ENCODE data around the gene ATAD3A.

The ATAD3A gene

GRCh38 chr1:1550087-1550486 lies 38.1 kb downstream of the ATAD3A start:
- no peaks in the 10 kb centered on the region for H3K9me3 ChIP-seq (ENCODE audit: insufficient read depth, low read length)
- TF ChIP-seq ZNF274 (IDR thresholded peaks at IDR 0.05; ENCODE audit: low read depth, low read length) (no peak), SUZ12 (IDR thresholded peaks at IDR 0.05; ENCODE audit: extremely low read depth, insufficient read depth, insufficient read length) (no peak), YY1 (IDR thresholded peaks at IDR 0.05; ENCODE audit: insufficient read depth, insufficient read length) (no peak)
- no peak overlapping the region for H3K4me3 ChIP-seq (ENCODE audit: insufficient read length, low read depth)
- DNase-seq (ENCODE audit: low read depth, low spot score) = no peak
- peaks cover 73% of the 10 kb centered on the region for H3K36me3 ChIP-seq (ENCODE audit: insufficient read depth, insufficient read length, low read length)
- peaks cover 20% of the 10 kb centered on the region for H3K4me1 ChIP-seq (ENCODE audit: insufficient read depth, insufficient read length)
- no peaks in the 10 kb centered on the region for H3K27me3 ChIP-seq (ENCODE audit: insufficient read depth, insufficient read length)
- no peak overlapping the region for H3K9ac ChIP-seq (ENCODE audit: insufficient read length, low read depth)

DNA sequence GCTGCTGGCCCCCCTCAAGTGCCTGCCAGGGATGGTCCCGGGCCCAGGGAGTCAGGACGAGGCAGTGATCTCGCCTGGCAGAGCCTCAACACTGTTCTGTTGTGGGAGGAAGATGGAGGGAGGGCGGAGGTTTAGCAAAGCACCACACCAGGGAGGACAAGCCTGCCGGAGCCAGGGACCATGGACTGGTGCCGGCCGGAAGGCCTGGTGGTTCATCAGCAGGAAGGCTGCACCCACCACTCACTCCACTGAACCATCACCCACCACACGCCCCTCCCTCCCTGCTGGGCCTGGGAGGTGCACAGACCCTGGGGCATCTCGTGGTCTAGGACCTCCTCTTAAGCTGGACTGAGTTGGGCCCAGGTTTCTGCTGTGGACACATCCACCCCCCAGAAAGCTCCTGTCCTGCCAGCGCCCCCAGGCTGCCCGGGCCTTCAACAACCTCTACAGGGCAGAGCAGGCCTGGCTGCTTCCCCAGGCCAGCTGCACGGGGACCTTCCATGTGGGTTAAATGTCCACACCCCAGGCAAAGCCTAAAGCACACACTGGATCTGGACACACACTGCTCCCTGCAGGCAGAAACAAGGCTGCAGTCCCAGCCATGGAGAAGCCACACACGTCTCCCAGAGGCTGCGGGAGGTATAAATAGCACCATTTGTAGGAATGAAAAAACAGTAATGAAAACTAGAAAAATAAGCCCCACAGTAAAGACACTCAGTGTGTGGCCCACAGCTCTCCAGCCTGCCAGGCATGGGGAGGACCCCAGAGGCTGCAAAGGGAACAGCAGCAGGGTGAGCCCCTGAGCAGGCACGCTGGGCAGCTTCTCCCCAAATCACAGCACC lies 38.9 kb downstream of the ATAD3A start:
- Histone ChIP-seq H3K9ac (ENCODE audit: insufficient read length, low read depth) (no peak overlapping the region), H3K36me3 (ENCODE audit: insufficient read depth, insufficient read length, low read length) (peaks cover 74% of the 10 kb centered on the region), H3K4me3 (ENCODE audit: insufficient read length, low read depth) (no peak overlapping the region), H3K9me3 (ENCODE audit: insufficient read depth, low read length) (no peaks in the 10 kb centered on the region), H3K27me3 (ENCODE audit: insufficient read depth, insufficient read length) (no peaks in the 10 kb centered on the region), H3K4me1 (ENCODE audit: insufficient read depth, insufficient read length) (peaks cover 20% of the 10 kb centered on the region)
- no peak for DNase-seq (ENCODE audit: low read depth, low spot score)
- TF ChIP-seq YY1 (IDR thresholded peaks at IDR 0.05; ENCODE audit: insufficient read depth, insufficient read length) = no peak
- TF ChIP-seq SUZ12 (IDR thresholded peaks at IDR 0.05; ENCODE audit: extremely low read depth, insufficient read depth, insufficient read length) = no peak
- no peak for TF ChIP-seq ZNF274 (IDR thresholded peaks at IDR 0.05; ENCODE audit: low read depth, low read length)

DNA sequence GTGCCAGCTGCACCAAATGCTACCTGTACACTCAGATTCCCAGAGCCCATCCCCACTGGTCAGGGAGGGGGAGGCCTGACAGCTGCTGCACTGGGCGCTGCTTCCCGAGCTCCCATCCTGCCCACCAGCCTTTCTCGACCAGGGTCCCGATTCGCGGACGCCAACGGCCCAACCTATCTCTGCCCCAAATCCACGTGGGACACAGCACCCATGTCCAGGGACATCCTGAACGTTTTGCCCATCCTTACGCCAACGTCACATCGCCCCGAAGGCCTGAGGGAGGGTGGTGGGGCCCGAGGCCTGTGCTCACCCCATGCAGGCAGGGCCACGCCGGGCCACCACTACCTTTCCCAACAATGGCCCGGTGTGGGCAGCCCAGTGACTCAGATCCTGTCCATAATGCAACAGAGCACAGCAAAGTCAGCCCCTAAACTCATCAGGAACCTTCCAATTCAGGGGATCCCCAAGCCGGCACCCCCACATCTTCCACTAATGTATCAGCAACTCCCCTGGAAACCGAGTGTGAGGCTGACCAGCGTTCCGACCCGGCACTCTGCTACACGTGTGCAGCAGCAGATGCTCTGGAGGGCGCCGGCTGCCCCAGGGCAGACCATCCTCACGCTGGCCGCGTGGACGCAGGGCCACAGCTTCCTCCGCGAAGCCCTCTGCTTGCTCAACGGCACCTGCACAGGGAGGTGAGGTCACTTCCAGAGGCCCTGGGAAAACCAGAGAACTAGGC lies 39.7 kb downstream of the ATAD3A start:
- no peaks in the 10 kb centered on the region for H3K9me3 ChIP-seq (ENCODE audit: insufficient read depth, low read length)
- no peak for TF ChIP-seq YY1 (IDR thresholded peaks at IDR 0.05; ENCODE audit: insufficient read depth, insufficient read length)
- no peak for DNase-seq (ENCODE audit: low read depth, low spot score)
- H3K4me1 ChIP-seq (ENCODE audit: insufficient read depth, insufficient read length) = peaks cover 20% of the 10 kb centered on the region
- H3K9ac ChIP-seq (ENCODE audit: insufficient read length, low read depth) = no peak overlapping the region
- no peaks in the 10 kb centered on the region for H3K27me3 ChIP-seq (ENCODE audit: insufficient read depth, insufficient read length)
- no peak overlapping the region for H3K4me3 ChIP-seq (ENCODE audit: insufficient read length, low read depth)
- H3K36me3 ChIP-seq (ENCODE audit: insufficient read depth, insufficient read length, low read length) = peaks cover 75% of the 10 kb centered on the region

- Histone ChIP-seq H3K27me3 (ENCODE audit: insufficient read depth, insufficient read length) (no peaks in the 10 kb centered on the region), H3K9ac (ENCODE audit: insufficient read length, low read depth) (no peak overlapping the region), H3K4me1 (ENCODE audit: insufficient read depth, insufficient read length) (peaks cover 20% of the 10 kb centered on the region), H3K36me3 (ENCODE audit: insufficient read depth, insufficient read length, low read length) (peaks cover 72% of the 10 kb centered on the region), H3K9me3 (ENCODE audit: insufficient read depth, low read length) (no peaks in the 10 kb centered on the region), H3K4me3 (ENCODE audit: insufficient read length, low read depth) (no peak overlapping the region)
- DNase-seq (ENCODE audit: low read depth, low spot score) = no peak
- no peak for TF ChIP-seq SUZ12 (IDR thresholded peaks at IDR 0.05; ENCODE audit: extremely low read depth, insufficient read depth, insufficient read length)
- no peak for TF ChIP-seq YY1 (IDR thresholded peaks at IDR 0.05; ENCODE audit: insufficient read depth, insufficient read length)
- TF ChIP-seq ZNF274 (IDR thresholded peaks at IDR 0.05; ENCODE audit: low read depth, low read length) = no peak
Observed at GRCh38 chr1:1552263-1552639, 40.3 kb downstream of the ATAD3A start.

GRCh38 chr1:1553821-1554494 lies 42.0 kb downstream of the ATAD3A start:
- Histone ChIP-seq H3K4me3 (ENCODE audit: insufficient read length, low read depth) (no peak overlapping the region), H3K27me3 (ENCODE audit: insufficient read depth, insufficient read length) (no peaks in the 10 kb centered on the region), H3K9me3 (ENCODE audit: insufficient read depth, low read length) (no peaks in the 10 kb centered on the region), H3K36me3 (ENCODE audit: insufficient read depth, insufficient read length, low read length) (peaks cover 66% of the 10 kb centered on the region), H3K4me1 (ENCODE audit: insufficient read depth, insufficient read length) (peaks cover 14% of the 10 kb centered on the region), H3K9ac (ENCODE audit: insufficient read length, low read depth) (no peak overlapping the region)
- DNase-seq (ENCODE audit: low read depth, low spot score) = no peak
- no peak for TF ChIP-seq ZNF274 (IDR thresholded peaks at IDR 0.05; ENCODE audit: low read depth, low read length)
- no peak for TF ChIP-seq YY1 (IDR thresholded peaks at IDR 0.05; ENCODE audit: insufficient read depth, insufficient read length)
- TF ChIP-seq SUZ12 (IDR thresholded peaks at IDR 0.05; ENCODE audit: extremely low read depth, insufficient read depth, insufficient read length) = no peak

GRCh38 chr1:1554550-1554925 lies 42.6 kb downstream of the ATAD3A start:
- Histone ChIP-seq H3K4me1 (ENCODE audit: insufficient read depth, insufficient read length) (peaks cover 14% of the 10 kb centered on the region), H3K27me3 (ENCODE audit: insufficient read depth, insufficient read length) (no peaks in the 10 kb centered on the region), H3K9ac (ENCODE audit: insufficient read length, low read depth) (no peak overlapping the region), H3K9me3 (ENCODE audit: insufficient read depth, low read length) (no peaks in the 10 kb centered on the region), H3K36me3 (ENCODE audit: insufficient read depth, insufficient read length, low read length) (peaks cover 69% of the 10 kb centered on the region), H3K4me3 (ENCODE audit: insufficient read length, low read depth) (no peak overlapping the region)
- no peak for TF ChIP-seq YY1 (IDR thresholded peaks at IDR 0.05; ENCODE audit: insufficient read depth, insufficient read length)
- no peak for TF ChIP-seq ZNF274 (IDR thresholded peaks at IDR 0.05; ENCODE audit: low read depth, low read length)
- no peak for DNase-seq (ENCODE audit: low read depth, low spot score)

Measured in NT2/D1 (cell line).